ENCODE measurements around the gene ST6GALNAC4. TPM values are rescaled to one million over a fixed set of nuclear protein-coding genes. Genes with fewer than 3 reads are reported as not detected.
A peak's percentile ranks its signal among the peaks of the same experiment; 100 is the strongest.

Gene ST6GALNAC4
- total RNA-seq, 1 donor = 22.7 TPM

DNA sequence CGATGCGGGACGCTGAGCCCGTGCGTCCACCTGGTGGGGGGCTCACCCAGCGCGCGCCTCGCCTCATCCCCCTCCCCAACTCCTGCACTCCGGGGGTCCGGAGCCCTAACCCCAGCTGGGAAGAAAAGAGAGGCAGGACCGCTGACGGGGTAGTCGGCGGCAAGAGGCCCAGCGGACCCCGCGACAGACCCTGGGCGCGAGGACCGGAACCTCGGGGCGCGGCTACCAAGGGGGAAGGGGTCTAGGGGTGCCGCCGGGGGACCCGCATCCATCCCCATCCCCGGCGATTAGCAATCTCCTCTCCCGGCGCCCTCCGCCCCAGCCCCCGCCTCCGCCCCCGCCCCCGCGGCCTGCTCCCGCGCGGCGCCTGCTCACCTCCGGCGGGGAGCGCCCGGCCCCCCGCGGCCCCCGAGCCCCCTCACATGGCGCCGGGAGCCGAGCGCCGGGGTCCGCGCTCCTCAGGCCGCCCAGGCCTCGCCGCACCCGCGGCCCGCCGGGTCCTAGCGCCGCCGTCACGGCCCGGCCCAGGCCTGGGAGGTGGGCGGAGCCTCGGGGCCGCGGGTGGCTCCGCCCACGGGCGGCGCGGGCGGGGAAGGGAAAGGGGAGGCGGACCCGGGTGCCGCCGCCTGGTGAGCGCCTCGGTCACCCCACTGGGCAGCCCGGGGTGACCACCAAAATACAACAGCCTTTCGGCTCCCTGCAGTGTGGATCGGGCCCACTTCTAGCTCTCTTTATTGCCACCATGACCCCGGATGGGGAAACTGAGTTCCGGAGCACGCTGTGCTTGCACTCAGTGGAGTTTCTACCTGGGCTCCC, 17.5 kb downstream of the ST6GALNAC4 start, which contains the start of gene ST6GALNAC6:
ST6GALNAC6 (minus strand) TSS at position 476 of the 816 bp plus-strand sequence. CDS start 1,622 bp downstream, outside the sequence.
- Histone ChIP-seq H3K9me3 (ENCODE audit: low read depth, low read length) (no peaks in the 10 kb centered on the region), H3K4me1 (ENCODE audit: insufficient read depth, low read length) (peaks cover 48% of the 10 kb centered on the region), H3K4me3 (ENCODE audit: low read length) (peak within 1 kb of the TSS; percentile 52), H3K27me3 (ENCODE audit: insufficient read depth, low read length) (no peaks in the 10 kb centered on the region)

DNA sequence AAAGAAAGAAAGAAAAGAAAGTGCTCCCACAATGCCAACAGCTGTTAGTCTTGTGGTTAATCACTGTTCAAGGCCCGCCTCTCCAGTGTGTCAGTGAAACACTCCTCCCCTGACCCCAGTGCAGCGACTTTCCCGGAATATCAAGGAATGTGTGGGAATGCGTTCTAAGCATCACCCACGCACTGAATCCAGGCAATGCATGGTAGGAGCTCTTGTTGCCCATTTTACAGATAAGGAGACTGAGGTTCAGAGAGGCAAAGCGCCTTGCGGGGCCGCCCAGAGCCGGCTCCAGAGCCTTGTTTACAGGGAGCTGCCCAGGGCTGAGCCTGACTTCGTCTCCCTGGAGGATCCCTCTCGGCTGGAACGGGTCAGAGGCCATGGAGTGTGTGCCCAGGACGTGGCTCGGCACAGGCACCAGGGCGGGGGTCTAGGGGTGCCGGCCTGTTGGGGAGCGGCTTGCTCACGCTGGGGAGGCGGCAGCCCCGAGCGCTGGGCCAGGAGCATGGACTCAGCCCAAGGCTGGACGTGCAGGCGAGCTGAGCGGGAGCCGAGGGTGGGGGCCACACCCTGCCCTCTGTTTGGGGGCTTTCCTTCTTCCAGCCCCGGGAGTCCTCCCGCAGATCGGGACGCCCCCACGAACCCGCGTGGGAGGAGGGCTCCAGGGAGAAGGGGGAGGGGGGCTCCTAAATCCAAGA, 18.3 kb downstream of the ST6GALNAC4 start:
- peak overlapping the region; percentile 52 for H3K4me3 ChIP-seq (ENCODE audit: low read length)
- H3K4me1 ChIP-seq (ENCODE audit: insufficient read depth, low read length) = peaks cover 40% of the 10 kb centered on the region
- no peaks in the 10 kb centered on the region for H3K9me3 ChIP-seq (ENCODE audit: low read depth, low read length)
- H3K27me3 ChIP-seq (ENCODE audit: insufficient read depth, low read length) = no peaks in the 10 kb centered on the region

DNA sequence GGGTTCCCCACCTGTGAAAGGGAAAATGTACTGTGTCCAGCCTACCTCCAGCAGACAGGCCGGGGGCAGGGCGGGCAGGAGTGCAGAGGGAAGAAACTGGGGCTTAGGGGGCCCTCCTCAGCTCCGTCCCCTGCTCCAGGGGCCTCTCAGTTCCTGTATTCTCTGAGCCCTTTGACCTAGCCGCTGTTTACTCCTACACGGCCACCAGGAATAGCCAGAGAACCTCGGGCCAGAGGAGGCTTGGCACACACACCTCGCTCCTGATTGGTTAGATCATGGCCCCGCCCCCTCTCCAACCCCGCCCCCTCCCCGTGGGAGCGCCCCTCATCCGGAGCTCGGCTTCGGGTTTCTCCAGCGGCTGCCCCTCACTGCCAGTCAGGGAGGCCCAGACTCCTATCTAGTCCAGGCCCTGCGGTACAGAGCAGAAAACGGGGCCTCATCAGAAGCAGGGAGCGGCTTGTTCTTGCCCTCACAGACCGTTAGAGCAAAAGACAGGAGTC, 19.6 kb downstream of the ST6GALNAC4 start:
- no peaks in the 10 kb centered on the region for H3K27me3 ChIP-seq (ENCODE audit: insufficient read depth, low read length)
- H3K4me3 ChIP-seq (ENCODE audit: low read length) = no peak overlapping the region
- H3K4me1 ChIP-seq (ENCODE audit: insufficient read depth, low read length) = peaks cover 28% of the 10 kb centered on the region
- peaks cover 4% of the 10 kb centered on the region for H3K9me3 ChIP-seq (ENCODE audit: low read depth, low read length)

DNA sequence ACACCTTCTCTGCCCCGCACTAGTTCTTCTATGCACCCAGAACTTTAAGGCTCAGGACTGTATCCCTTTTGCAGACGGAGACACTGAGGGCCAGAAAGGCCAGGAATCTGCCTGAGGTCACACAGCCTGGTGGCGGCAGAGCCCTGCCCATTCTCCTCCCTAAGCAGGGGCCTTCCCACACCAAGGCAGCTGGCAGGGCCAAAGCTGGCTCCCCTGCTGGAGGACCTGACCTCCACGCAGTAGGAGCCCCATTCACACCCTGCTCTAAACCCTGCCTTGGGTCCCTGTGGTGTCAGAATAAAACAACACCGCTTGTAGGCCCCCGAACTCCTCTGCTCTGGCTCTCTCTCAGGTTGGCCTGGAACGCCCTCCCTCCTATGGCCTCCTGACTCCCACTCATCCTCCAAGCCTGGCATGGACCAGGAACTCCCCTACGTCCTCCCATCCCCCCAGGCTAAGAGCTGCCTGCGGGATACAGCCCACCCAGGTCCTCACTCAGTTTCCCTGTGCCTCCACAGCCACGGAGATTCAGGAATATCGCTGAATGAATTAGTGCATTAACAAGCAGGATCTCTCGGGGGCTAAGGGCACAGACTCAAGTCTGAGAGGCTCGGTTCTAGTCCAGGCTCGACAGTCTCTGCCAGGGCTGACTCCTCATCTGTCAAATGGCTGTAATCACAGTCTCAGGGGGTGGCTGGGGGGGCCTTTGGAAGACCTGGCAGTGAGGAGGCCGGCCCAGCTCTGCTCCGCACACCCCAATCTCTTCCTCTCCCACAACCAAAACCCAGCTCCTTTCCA, 20.2 kb downstream of the ST6GALNAC4 start:
- H3K9me3 ChIP-seq (ENCODE audit: low read depth, low read length) = peaks cover 4% of the 10 kb centered on the region
- H3K27me3 ChIP-seq (ENCODE audit: insufficient read depth, low read length) = no peaks in the 10 kb centered on the region
- peaks cover 25% of the 10 kb centered on the region for H3K4me1 ChIP-seq (ENCODE audit: insufficient read depth, low read length)
- H3K4me3 ChIP-seq (ENCODE audit: low read length) = no peak overlapping the region

DNA sequence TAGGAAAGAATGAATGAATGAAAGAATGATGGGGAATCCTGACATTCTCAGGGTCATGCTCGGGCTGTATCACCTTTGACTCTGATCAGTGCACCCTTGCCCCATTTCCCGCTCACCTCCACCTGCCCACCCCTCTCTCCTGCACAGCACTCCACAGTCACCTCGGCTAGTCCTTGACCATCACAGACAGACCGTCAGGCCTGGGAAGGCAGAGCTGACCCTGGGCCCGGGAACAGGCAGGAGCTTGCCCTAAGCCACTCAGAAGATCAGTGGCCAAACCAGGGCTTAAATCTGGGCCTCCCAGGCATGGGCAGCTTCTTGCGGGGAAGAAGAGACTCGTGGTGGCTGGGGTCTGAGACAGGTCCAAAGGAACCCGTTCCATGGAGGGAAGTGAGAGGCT, 21.0 kb downstream of the ST6GALNAC4 start:
- Histone ChIP-seq H3K27me3 (ENCODE audit: insufficient read depth, low read length) (no peaks in the 10 kb centered on the region), H3K9me3 (ENCODE audit: low read depth, low read length) (peaks cover 4% of the 10 kb centered on the region), H3K4me1 (ENCODE audit: insufficient read depth, low read length) (peaks cover 25% of the 10 kb centered on the region), H3K4me3 (ENCODE audit: low read length) (no peak overlapping the region)

DNA sequence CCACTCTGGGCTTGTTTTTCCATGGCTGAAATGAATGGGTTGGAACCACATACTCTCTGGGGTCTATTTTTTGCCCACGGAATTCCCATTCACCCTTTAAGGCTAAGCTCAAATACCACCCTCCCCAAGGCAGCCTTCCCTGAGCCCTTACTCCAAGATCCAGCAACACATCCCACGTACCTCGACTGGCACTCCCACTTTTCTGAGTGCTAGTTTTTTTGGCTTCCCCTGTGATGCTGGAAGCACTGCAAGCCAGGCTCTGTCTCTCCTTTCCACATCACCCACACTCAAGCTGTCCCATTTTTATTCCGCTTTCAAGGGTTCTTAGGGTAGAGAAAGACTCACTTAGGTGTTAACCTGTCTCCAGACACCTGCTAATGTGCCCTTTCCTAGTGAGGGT, 23.4 kb downstream of the ST6GALNAC4 start:
- H3K4me3 ChIP-seq (ENCODE audit: low read length) = no peak overlapping the region
- peaks cover 4% of the 10 kb centered on the region for H3K9me3 ChIP-seq (ENCODE audit: low read depth, low read length)
- H3K27me3 ChIP-seq (ENCODE audit: insufficient read depth, low read length) = no peaks in the 10 kb centered on the region
- H3K4me1 ChIP-seq (ENCODE audit: insufficient read depth, low read length) = peaks cover 11% of the 10 kb centered on the region

DNA sequence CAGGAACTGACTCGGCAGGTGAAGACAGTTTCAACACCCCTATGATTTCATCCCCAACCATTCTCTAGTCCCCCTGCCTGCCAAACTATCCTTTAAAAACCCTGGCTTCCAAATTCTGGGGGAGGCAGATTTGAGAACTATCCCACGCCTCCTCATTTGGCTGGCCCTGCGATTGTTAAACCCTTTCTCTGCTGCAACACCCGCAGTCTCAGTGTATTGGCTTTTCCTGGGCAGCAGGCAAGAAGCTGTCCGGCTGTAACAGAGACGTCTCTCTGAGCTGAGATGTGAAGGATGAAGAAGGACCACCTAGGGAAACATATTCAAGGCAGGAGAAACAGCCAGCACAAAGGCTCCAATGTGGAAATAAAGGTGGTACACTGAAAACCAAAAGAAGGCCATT, 24.0 kb downstream of the ST6GALNAC4 start:
- Histone ChIP-seq H3K4me3 (ENCODE audit: low read length) (no peak overlapping the region), H3K9me3 (ENCODE audit: low read depth, low read length) (peaks cover 4% of the 10 kb centered on the region), H3K27me3 (ENCODE audit: insufficient read depth, low read length) (no peaks in the 10 kb centered on the region), H3K4me1 (ENCODE audit: insufficient read depth, low read length) (peaks cover 5% of the 10 kb centered on the region)

DNA sequence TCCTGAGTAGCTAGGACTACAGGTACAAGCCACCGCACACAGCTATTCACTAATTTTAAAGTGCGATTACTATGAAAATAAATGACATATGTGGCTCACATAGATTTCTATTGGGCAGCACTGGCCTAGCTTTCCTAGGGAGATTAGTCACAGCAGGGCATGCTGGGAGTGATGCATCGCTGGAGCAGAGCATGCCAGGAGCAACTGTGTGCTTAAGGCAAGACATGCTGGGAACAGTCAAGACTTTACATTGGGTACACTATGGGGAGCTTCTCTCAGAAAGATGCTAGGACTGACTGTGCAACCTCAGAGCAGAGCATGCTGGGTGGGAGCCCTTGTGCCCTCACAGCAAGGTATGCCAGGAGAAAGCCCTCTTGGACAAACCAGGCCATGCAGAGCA, 26.8 kb downstream of the ST6GALNAC4 start:
- H3K4me1 ChIP-seq (ENCODE audit: insufficient read depth, low read length) = no peaks in the 10 kb centered on the region
- peaks cover 4% of the 10 kb centered on the region for H3K9me3 ChIP-seq (ENCODE audit: low read depth, low read length)
- no peak overlapping the region for H3K4me3 ChIP-seq (ENCODE audit: low read length)
- no peaks in the 10 kb centered on the region for H3K27me3 ChIP-seq (ENCODE audit: insufficient read depth, low read length)

DNA sequence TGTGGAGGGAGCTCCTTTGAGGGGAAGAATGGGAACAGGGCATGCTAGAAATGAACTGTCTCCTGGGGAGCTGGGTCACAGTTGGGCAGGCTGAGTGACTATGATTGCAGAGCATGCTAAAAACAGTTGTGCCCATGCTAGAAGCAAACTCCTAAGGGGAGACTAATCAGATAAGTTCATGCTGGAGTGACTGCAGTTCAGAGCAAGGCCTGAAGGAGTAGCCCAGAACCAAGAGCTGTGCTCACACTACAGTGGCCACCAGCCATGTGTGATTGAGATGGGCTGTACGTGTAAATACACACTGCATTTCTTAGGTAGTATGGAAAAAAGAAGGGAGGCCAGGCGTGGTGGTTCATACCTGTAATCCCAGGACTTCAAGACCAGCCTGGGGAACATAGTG, 29.0 kb downstream of the ST6GALNAC4 start:
- H3K9me3 ChIP-seq (ENCODE audit: low read depth, low read length) = no peaks in the 10 kb centered on the region
- no peak overlapping the region for H3K4me3 ChIP-seq (ENCODE audit: low read length)
- H3K27me3 ChIP-seq (ENCODE audit: insufficient read depth, low read length) = no peaks in the 10 kb centered on the region

DNA sequence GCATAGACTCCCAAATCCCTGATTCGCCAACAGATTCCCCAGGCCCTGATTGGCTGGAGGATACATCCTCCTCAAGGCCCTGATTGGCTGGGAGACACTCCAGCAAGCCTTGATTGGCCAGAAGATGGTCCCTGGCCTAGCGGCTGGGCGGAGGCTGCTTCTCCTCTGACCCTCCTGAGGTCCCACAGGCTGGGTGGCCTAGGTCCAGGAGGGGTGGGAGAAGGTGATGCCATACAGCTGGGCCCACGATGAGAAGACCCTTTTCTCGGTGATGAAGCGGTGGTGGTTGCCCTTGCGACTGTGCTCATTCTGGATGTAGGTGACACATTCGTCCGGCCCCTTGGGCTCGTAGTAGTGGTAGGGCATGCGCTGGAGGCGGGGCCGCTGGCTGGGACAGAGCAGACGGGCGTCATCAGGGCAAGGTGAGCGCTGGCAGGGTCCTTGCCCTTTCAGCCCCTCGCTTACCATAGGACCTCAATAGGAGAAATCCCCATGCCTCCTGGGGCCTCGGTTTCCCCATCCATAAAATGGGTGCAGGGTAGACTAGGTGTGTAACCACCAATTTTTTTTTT, 30.4 kb downstream of the ST6GALNAC4 start:
- Histone ChIP-seq H3K4me3 (ENCODE audit: low read length) (no peak overlapping the region), H3K9me3 (ENCODE audit: low read depth, low read length) (no peaks in the 10 kb centered on the region), H3K4me1 (ENCODE audit: insufficient read depth, low read length) (no peaks in the 10 kb centered on the region), H3K27me3 (ENCODE audit: insufficient read depth, low read length) (no peaks in the 10 kb centered on the region)

More for the DNA sequence above, 29.0 kb downstream of the ST6GALNAC4 start:
- H3K4me1 ChIP-seq (ENCODE audit: insufficient read depth, low read length) = no peaks in the 10 kb centered on the region

DNA sequence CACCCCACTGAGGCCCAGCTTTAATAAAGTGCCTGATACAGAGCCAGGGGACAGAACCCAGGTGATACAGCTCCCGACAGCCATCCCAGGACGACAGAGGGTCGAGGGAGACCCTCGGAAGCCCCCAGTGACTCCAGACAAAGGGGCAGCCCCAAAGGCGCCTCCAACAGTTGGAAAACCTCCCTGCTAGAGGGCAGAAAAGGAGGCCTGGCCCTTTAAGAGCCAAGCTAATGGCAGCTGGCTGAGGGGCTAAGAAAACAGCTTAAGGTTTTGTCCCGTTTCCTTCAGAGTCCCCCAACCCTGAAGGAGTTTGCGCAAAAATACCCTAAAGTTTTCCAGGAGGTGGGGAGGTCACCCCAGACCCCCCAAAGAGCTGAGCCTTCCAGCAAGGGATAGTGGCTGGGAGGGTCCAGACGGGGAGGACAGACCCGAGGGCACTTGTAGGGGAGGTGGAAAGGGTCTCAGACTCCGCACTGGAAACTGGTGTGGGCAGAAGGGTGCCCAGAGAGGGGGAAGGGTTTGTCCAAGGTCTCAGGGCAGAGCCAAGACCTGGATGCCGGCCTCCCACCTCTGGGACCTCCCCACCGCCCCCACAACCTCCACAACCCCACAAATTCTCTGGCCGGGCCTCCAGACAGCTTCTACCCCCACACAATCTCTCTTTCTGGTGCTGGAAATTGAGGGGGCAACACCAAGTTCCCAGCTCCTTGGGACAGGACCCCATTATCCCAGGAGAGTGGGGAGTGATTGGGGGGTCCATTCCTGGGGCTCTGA, 31.1 kb downstream of the ST6GALNAC4 start:
- no peaks in the 10 kb centered on the region for H3K27me3 ChIP-seq (ENCODE audit: insufficient read depth, low read length)
- H3K9me3 ChIP-seq (ENCODE audit: low read depth, low read length) = no peaks in the 10 kb centered on the region
- H3K4me3 ChIP-seq (ENCODE audit: low read length) = no peak overlapping the region
- H3K4me1 ChIP-seq (ENCODE audit: insufficient read depth, low read length) = no peaks in the 10 kb centered on the region

DNA sequence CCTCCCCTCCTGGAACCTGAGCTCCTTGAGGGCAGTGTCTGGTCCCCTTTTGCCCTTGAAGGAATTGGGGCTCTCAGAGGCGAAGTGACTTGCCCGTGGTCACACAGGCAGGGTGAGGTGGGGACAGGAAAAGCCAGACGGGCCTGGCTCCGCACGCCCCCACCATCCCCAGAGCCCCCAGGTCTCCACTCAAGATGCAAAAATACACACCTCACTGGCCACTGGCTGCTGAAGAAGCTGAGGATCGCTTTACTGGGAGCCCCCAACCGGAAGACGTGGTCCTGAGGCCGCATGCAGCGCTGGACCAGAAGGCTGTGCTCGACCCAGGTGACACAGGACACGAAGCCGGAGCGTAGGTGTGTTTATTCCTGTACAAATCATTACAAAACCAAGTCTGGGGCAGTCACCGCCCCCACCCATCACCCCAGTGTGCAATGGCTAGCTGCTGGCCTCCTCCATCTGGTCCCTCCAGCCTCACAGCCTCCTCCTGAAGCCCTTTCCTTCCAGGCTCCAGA, 31.8 kb downstream of the ST6GALNAC4 start:
- H3K4me1 ChIP-seq (ENCODE audit: insufficient read depth, low read length) = no peaks in the 10 kb centered on the region
- H3K27me3 ChIP-seq (ENCODE audit: insufficient read depth, low read length) = no peaks in the 10 kb centered on the region
- no peaks in the 10 kb centered on the region for H3K9me3 ChIP-seq (ENCODE audit: low read depth, low read length)
- no peak overlapping the region for H3K4me3 ChIP-seq (ENCODE audit: low read length)

DNA sequence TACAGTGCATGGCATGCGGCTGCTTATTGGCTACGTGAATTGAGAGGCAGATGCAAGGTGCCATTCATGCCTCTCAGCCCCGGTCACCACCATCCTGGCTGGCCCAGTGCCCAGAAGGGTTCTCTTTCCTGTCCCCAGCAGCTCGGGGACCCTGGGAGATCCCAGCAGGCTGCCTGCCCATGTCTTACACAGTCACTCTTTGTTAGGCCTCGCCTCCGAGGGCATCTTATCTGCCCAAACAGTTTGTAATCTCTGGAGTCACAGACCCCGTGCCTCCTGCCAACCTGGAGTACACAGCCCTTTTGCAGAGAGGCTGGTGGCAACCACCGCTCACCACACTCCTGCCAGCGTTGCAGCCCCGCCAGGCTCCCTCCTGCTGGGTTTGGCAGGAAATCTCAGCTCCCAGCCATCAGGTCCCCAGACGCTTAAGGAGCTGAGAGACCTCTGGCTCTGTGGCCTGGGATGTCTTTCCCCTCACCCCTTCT, 32.4 kb downstream of the ST6GALNAC4 start:
- H3K4me3 ChIP-seq (ENCODE audit: low read length) = no peak overlapping the region
- no peaks in the 10 kb centered on the region for H3K9me3 ChIP-seq (ENCODE audit: low read depth, low read length)
- H3K4me1 ChIP-seq (ENCODE audit: insufficient read depth, low read length) = no peaks in the 10 kb centered on the region
- H3K27me3 ChIP-seq (ENCODE audit: insufficient read depth, low read length) = no peaks in the 10 kb centered on the region

DNA sequence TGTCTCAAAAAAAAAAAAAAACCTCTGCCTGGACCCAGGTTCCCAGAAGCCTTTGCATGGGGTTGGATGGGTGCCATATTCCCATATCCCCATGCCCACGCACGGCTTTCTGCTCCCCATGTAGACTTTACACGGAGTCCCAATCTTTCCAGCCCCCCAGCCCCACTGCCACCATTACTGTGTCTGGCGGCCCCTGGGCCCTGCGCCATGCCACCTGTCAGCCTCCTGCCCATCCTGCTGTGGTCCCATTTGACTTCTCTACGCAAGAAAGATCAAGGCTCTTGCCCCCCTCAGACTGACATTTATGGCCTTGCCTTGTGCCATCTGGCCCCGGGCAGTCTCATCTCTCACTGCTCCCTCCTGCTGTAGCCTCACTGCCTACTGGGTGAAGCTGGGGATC, 32.9 kb downstream of the ST6GALNAC4 start:
- no peak overlapping the region for H3K4me3 ChIP-seq (ENCODE audit: low read length)
- H3K9me3 ChIP-seq (ENCODE audit: low read depth, low read length) = no peaks in the 10 kb centered on the region
- H3K4me1 ChIP-seq (ENCODE audit: insufficient read depth, low read length) = no peaks in the 10 kb centered on the region
- no peaks in the 10 kb centered on the region for H3K27me3 ChIP-seq (ENCODE audit: insufficient read depth, low read length)
